Ishikawa (cell line): ENCODE measurements around the gene CRACR2B.

ENCODE experiments used
- CEBPB ChIP-seq: IDR thresholded peaks from 2 replicates; pipeline ENCODE4 v1.6.1; 2012
- CREB1 ChIP-seq: IDR thresholded peaks from 2 replicates; pipeline ENCODE4 v1.6.1; 2012; ENCODE audit warnings: low read depth
- EGR1 ChIP-seq: IDR thresholded peaks from 2 replicates; pipeline ENCODE4 v1.6.1; 2012
- EP300 ChIP-seq: IDR thresholded peaks from 2 replicates; pipeline ENCODE4 v1.6.1; 2012; ENCODE audit warnings: borderline replicate concordance
- FOXM1 ChIP-seq: IDR thresholded peaks from 2 replicates; pipeline ENCODE4 v1.6.1; 2012; ENCODE audit warnings: low read depth, borderline replicate concordance
- NFIC ChIP-seq: IDR thresholded peaks from 2 replicates; pipeline ENCODE4 v1.6.1; 2012
- RAD21 ChIP-seq: IDR thresholded peaks from 2 replicates; pipeline ENCODE4 v1.6.1; 2012; ENCODE audit warnings: low read depth
- REST ChIP-seq: IDR thresholded peaks from 2 replicates; pipeline ENCODE4 v1.6.1; 2012; ENCODE audit warnings: low read depth, mild to moderate bottlenecking
- TAF1 ChIP-seq: IDR thresholded peaks from 2 replicates; pipeline ENCODE4 v1.6.1; 2012; ENCODE audit warnings: low read depth, mild to moderate bottlenecking
- TCF12 ChIP-seq: IDR thresholded peaks from 2 replicates; pipeline ENCODE4 v1.6.1; 2012; ENCODE audit warnings: low read depth
- TEAD4 ChIP-seq: IDR thresholded peaks from 2 replicates; pipeline ENCODE4 v1.6.1; 2012
- USF1 ChIP-seq: IDR thresholded peaks from 2 replicates; pipeline ENCODE4 v1.6.1; 2012
- YY1 ChIP-seq: IDR thresholded peaks from 2 replicates; pipeline ENCODE4 v1.6.1; 2012; ENCODE audit warnings: low read depth
- ZBTB7A ChIP-seq: IDR thresholded peaks from 2 replicates; pipeline ENCODE4 v1.6.1; 2012; ENCODE audit warnings: low read depth
- TF ChIP-seq, protein P1 (sequence below): IDR thresholded peaks from 2 replicates; pipeline ENCODE4 v1.6.1; 2012

The CRACR2B gene

GRCh38 chr11:843086-843734 is 15.5 kb downstream of the CRACR2B start:
- no peak for TF ChIP-seq FOXM1
- no peak for TF ChIP-seq TEAD4
- TF ChIP-seq TAF1 = no peak
- TF ChIP-seq EP300 = no peak
- TF ChIP-seq NFIC = no peak
- TF ChIP-seq RAD21 = no peak
- TF ChIP-seq ZBTB7A = peak; percentile 93

DNA sequence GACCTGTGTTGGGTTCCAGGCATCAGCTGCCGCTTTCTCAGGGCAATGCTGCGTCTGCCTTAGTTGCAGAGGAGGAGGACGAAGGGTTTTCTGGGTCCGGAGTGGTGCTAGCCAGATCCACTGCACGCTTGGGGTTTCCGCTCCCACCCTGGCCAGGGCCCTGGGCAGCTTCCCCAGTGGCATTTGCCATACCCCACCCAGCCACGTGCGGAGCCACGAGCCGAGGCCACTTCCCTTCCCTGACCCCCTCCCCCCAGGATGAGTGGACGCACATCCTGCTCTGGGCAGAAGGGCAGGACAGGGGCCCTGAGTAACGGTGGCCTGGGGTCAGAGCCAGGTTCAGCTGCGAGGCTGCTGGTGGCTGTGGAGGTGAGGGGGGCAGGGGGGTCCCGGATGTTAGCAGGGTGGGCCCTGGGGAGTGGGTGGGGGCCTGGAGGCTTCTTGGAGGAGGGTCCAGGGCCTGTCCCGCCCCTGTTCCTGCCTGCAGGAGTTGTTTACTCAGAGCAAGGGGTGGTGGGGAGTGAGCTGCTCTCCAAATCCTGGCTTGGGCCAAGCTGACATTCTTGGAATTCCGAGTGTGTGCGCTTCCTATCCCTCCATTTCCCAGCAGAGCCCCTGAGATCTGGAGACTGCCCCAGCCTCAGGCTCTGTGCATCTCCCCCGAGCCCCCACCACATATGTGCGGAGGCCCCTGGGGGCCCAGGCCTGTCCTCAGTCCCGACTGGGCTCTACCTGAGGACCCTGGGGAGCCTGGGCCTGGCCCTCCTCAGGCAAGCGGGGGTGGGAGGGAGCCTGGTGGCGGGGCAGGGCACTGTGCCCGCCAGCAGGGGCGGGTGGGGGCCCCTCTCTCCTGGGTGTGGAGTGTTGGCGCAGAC is 16.3 kb downstream of the CRACR2B start:
- no peak for TF ChIP-seq CREB1
- TF ChIP-seq USF1 = peak; percentile 47
- TF ChIP-seq NFIC = peak; percentile 56; the same call in 1 of the 2 replicates
- TF ChIP-seq REST = peak; percentile 51; the same call in 1 of the 2 replicates
- peak; percentile 46 for TF ChIP-seq TCF12
- TF ChIP-seq TAF1 = no peak
- TF ChIP-seq FOXM1 = no peak
- peak; percentile 92 for TF ChIP-seq ZBTB7A
- peak; percentile 51; the same call in 1 of the 2 replicates for TF ChIP-seq EP300
- TF ChIP-seq RAD21 = no peak
- TF ChIP-seq YY1 = no peak
- TF ChIP-seq, protein P1, sequence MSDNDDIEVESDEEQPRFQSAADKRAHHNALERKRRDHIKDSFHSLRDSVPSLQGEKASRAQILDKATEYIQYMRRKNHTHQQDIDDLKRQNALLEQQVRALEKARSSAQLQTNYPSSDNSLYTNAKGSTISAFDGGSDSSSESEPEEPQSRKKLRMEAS = peak; percentile 94
- TF ChIP-seq TEAD4 = peak; percentile 99
- no peak for TF ChIP-seq CEBPB
- TF ChIP-seq EGR1 = no peak

GRCh38 chr11:844693-845644 is 17.2 kb downstream of the CRACR2B start:
- no peak; the same call in 1 of the 2 replicates for TF ChIP-seq TCF12
- TF ChIP-seq TAF1 = 0 out of 2 replicates have a peak, but pooled peaks have one; percentile 22
- TF ChIP-seq EP300 = no peak
- no peak for TF ChIP-seq CREB1
- TF ChIP-seq NFIC = peak; percentile 79
- peak; percentile 53; the same call in 1 of the 2 replicates for TF ChIP-seq USF1
- no peak for TF ChIP-seq FOXM1
- no peak for TF ChIP-seq REST
- no peak for TF ChIP-seq RAD21
- TF ChIP-seq TEAD4 = no peak
- no peak for TF ChIP-seq YY1
- TF ChIP-seq ZBTB7A = no peak
- TF ChIP-seq EGR1 = no peak
- TF ChIP-seq, protein P1 = no peak
- no peak for TF ChIP-seq CEBPB

GRCh38 chr11:845872-846495 is 18.3 kb downstream of the CRACR2B start:
- TF ChIP-seq, protein P1 = no peak
- no peak for TF ChIP-seq EGR1
- no peak for TF ChIP-seq FOXM1
- TF ChIP-seq RAD21 = no peak
- TF ChIP-seq TCF12 = no peak
- TF ChIP-seq REST = no peak
- no peak for TF ChIP-seq EP300
- no peak for TF ChIP-seq CEBPB
- no peak for TF ChIP-seq NFIC
- TF ChIP-seq TEAD4 = no peak
- no peak for TF ChIP-seq YY1
- TF ChIP-seq TAF1 = no peak
